ENCODE results near the gene RBM28.

RBM28 gene

GRCh38 chr7:128343554-128344430, at the start of gene RBM28:
TSS of gene RBM28 (minus strand) at chr7:128343908. CDS start at chr7:128343793, 115 bp downstream.
- H3K27ac Mint-ChIP-seq = peak within 1 kb of the TSS; percentile 95
- H3K27me3 Mint-ChIP-seq = peaks cover 2% of the 10 kb centered on the region
- peak within 1 kb of the TSS; percentile 89 for H3K4me3 Mint-ChIP-seq
- H3K4me1 Mint-ChIP-seq (ENCODE audit: low read depth) = peaks cover 34% of the 10 kb centered on the region
- H3K36me3 Mint-ChIP-seq = no peaks in the 10 kb centered on the region
- H3K9me3 Mint-ChIP-seq (ENCODE audit: low read depth) = no peaks in the 10 kb centered on the region

- H3K9me3 Mint-ChIP-seq (ENCODE audit: low read depth) = no peaks in the 10 kb centered on the region
- no peaks in the 10 kb centered on the region for H3K4me1 Mint-ChIP-seq (ENCODE audit: low read depth)
- no peaks in the 10 kb centered on the region for H3K36me3 Mint-ChIP-seq
- H3K4me3 Mint-ChIP-seq = no peak overlapping the region
- H3K27me3 Mint-ChIP-seq = no peaks in the 10 kb centered on the region
- H3K27ac Mint-ChIP-seq = no peak overlapping the region
Observed at GRCh38 chr7:128392446-128393327, 49.0 kb upstream of the RBM28 start.

- Mint-ChIP-seq H3K27ac (no peak overlapping the region), H3K4me1 (ENCODE audit: low read depth) (peaks cover 2% of the 10 kb centered on the region), H3K9me3 (ENCODE audit: low read depth) (no peaks in the 10 kb centered on the region), H3K27me3 (no peaks in the 10 kb centered on the region), H3K36me3 (no peaks in the 10 kb centered on the region), H3K4me3 (no peak overlapping the region)
Observed at GRCh38 chr7:128391805-128392204, 48.1 kb upstream of the RBM28 start.

- Mint-ChIP-seq H3K4me3 (no peak overlapping the region), H3K9me3 (ENCODE audit: low read depth) (no peaks in the 10 kb centered on the region), H3K4me1 (ENCODE audit: low read depth) (peaks cover 2% of the 10 kb centered on the region), H3K36me3 (no peaks in the 10 kb centered on the region), H3K27ac (no peak overlapping the region), H3K27me3 (no peaks in the 10 kb centered on the region)
Observed at GRCh38 chr7:128390871-128391565, 47.3 kb upstream of the RBM28 start.

GRCh38 chr7:128389618-128390329, 46.1 kb upstream of the RBM28 start:
- peaks cover 2% of the 10 kb centered on the region for H3K4me1 Mint-ChIP-seq (ENCODE audit: low read depth)

GRCh38 chr7:128389085-128389617, 45.4 kb upstream of the RBM28 start:
- H3K4me1 Mint-ChIP-seq (ENCODE audit: low read depth) = peaks cover 2% of the 10 kb centered on the region
- no peak overlapping the region for H3K4me3 Mint-ChIP-seq
- H3K27ac Mint-ChIP-seq = no peak overlapping the region

More at GRCh38 chr7:128389618-128390329, 46.1 kb upstream of the RBM28 start:
- H3K4me3 Mint-ChIP-seq = no peak overlapping the region
- no peaks in the 10 kb centered on the region for H3K27me3 Mint-ChIP-seq
- no peaks in the 10 kb centered on the region for H3K36me3 Mint-ChIP-seq
- H3K9me3 Mint-ChIP-seq (ENCODE audit: low read depth) = no peaks in the 10 kb centered on the region
- no peak overlapping the region for H3K27ac Mint-ChIP-seq

GRCh38 chr7:128388145-128388485, 44.4 kb upstream of the RBM28 start:
- no peaks in the 10 kb centered on the region for H3K36me3 Mint-ChIP-seq
- no peak overlapping the region for H3K27ac Mint-ChIP-seq
- peaks cover 2% of the 10 kb centered on the region for H3K4me1 Mint-ChIP-seq (ENCODE audit: low read depth)
- H3K9me3 Mint-ChIP-seq (ENCODE audit: low read depth) = no peaks in the 10 kb centered on the region
- H3K27me3 Mint-ChIP-seq = no peaks in the 10 kb centered on the region
- no peak overlapping the region for H3K4me3 Mint-ChIP-seq

More at GRCh38 chr7:128389085-128389617, 45.4 kb upstream of the RBM28 start:
- Mint-ChIP-seq H3K36me3 (no peaks in the 10 kb centered on the region), H3K27me3 (no peaks in the 10 kb centered on the region), H3K9me3 (ENCODE audit: low read depth) (no peaks in the 10 kb centered on the region)

- H3K4me3 Mint-ChIP-seq = no peak overlapping the region
- H3K27me3 Mint-ChIP-seq = no peaks in the 10 kb centered on the region
- H3K27ac Mint-ChIP-seq = no peak overlapping the region
- no peaks in the 10 kb centered on the region for H3K9me3 Mint-ChIP-seq (ENCODE audit: low read depth)
- H3K4me1 Mint-ChIP-seq (ENCODE audit: low read depth) = peaks cover 2% of the 10 kb centered on the region
- no peaks in the 10 kb centered on the region for H3K36me3 Mint-ChIP-seq
Observed at GRCh38 chr7:128387216-128388144, 43.8 kb upstream of the RBM28 start.

- Mint-ChIP-seq H3K27ac (no peak overlapping the region), H3K4me1 (ENCODE audit: low read depth) (peaks cover 2% of the 10 kb centered on the region), H3K27me3 (no peaks in the 10 kb centered on the region), H3K9me3 (ENCODE audit: low read depth) (no peaks in the 10 kb centered on the region), H3K4me3 (no peak overlapping the region), H3K36me3 (no peaks in the 10 kb centered on the region)
Observed at GRCh38 chr7:128385988-128386925, 42.5 kb upstream of the RBM28 start.

GRCh38 chr7:128384726-128385125, 41.0 kb upstream of the RBM28 start:
- no peak overlapping the region for H3K4me3 Mint-ChIP-seq
- peaks cover under 1% of the 10 kb centered on the region for H3K27me3 Mint-ChIP-seq
- H3K4me1 Mint-ChIP-seq (ENCODE audit: low read depth) = peaks cover 2% of the 10 kb centered on the region
- H3K9me3 Mint-ChIP-seq (ENCODE audit: low read depth) = no peaks in the 10 kb centered on the region
- no peaks in the 10 kb centered on the region for H3K36me3 Mint-ChIP-seq
- H3K27ac Mint-ChIP-seq = no peak overlapping the region

DNA sequence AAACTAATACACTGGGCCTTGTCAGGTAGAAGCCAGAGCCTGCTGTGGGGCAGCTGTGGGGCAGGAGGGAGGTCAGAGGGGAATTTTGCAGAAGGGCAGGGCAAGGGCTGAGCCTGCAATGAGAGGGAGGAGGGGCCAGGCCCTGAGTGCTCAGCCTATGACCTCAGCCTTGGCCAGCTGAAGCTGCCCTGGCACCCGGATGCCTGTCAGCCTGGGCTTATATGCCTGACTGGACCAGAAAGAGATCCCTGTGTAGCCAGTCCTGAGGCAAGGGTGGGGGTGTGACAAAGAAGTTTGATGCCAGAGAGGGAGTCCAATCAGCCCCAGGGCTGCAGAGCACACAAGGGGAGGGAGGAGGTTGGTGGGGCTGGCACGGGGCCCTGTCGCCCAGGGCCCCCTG, 40.1 kb upstream of the RBM28 start:
- Mint-ChIP-seq H3K4me3 (no peak overlapping the region), H3K27me3 (peaks cover 3% of the 10 kb centered on the region), H3K36me3 (no peaks in the 10 kb centered on the region), H3K4me1 (ENCODE audit: low read depth) (peaks cover 2% of the 10 kb centered on the region), H3K27ac (no peak overlapping the region), H3K9me3 (ENCODE audit: low read depth) (no peaks in the 10 kb centered on the region)

- peaks cover 3% of the 10 kb centered on the region for H3K27me3 Mint-ChIP-seq
- no peak overlapping the region for H3K27ac Mint-ChIP-seq
- H3K4me1 Mint-ChIP-seq (ENCODE audit: low read depth) = no peaks in the 10 kb centered on the region
- no peak overlapping the region for H3K4me3 Mint-ChIP-seq
- H3K36me3 Mint-ChIP-seq = no peaks in the 10 kb centered on the region
- no peaks in the 10 kb centered on the region for H3K9me3 Mint-ChIP-seq (ENCODE audit: low read depth)
Observed at GRCh38 chr7:128381161-128381821, 37.6 kb upstream of the RBM28 start.

All from activated naive CD8-positive, alpha-beta T cell (primary cell).